Heart left ventricle (tissue), 13 donors: ENCODE measurements around the gene PCK2.

Experiments used
- CTCF ChIP-seq, 12 donors: fragments of 200-600 bp; sonication (generic) in 4 of 12; IDR thresholded peaks; one replicate each; pipeline versions ENCODE4 v1.5.0 to v1.8.0; 2018 to 2022; ENCODE audit warnings: antibody characterized with exemption in 12 of 12, mild to moderate bottlenecking in 5 of 12
- POLR2A ChIP-seq, 2 donors: fragments of 450-650 bp; IDR thresholded peaks; one replicate each; pipeline ENCODE4 v1.6.1; 2017; ENCODE audit warnings: antibody characterized with exemption in 2 of 2, mild to moderate bottlenecking in 2 of 2, moderate library complexity in 2 of 2
- donor health status: ischemic (EF 13 %, LVEDD 7.1; RV severe dilation, severe dysfunction).
- donor health status: DM: no; HTN: yes; CAD: no.
- donor health status: DM: no; HTN: no; CAD: no.
- donor health status: ischemic (EF 25% LVEDD 6.9; RV normal size, moderate dysfunction).
- donor health status: ischemic (EF 25% LVEDD 5.7; RV mildly dilated, moderate dysfunction).
- donor health status: ischemic (EF 35%, LVEDD 5.7; RV mildly dilated, moderate dysfunction).
- donor health status: nonischemic (EF 11% LVEDD 7.7; RV severe dilation, severe dysfunction).
- donor health status: DM: yes; HTN: yes; CAD: no.
- donor health status: PGD.
- donor health status: ischemic (EF 29% LVEDD 5.4; RV normal size, mild dysfunction).
- donor health status: nonischemic (EF 23%, LVEDD 6.1; RV moderate dilation, normal function).

- TF ChIP-seq CTCF (IDR thresholded peaks at IDR 0.05) (no peak), POLR2A (IDR thresholded peaks at IDR 0.05) (no peak)
Measured at GRCh38 chr14:24144451-24144850, 50.3 kb downstream of the PCK2 start.
